Fibroblast of mammary gland (primary cell): Measurements from ENCODE around the gene CSNK2A1.
"Not testable (repeated sequence)": the region's sequence is repeated elsewhere in the genome, so short reads cannot be mapped to it uniquely, and the experiment has no call there.

Source experiments
- DNase-seq: peaks from one replicate; pipeline ENCODE4 v3.0.0-alpha.2; 2010; ENCODE audit warnings: low read depth
- H3K4me3 ChIP-seq: 2 replicates; pipeline ENCODE4 v1.5.1; 2011; ENCODE audit warnings: low read depth, mild to moderate bottlenecking, low read length, moderate library complexity; ENCODE audit not compliant: control insufficient read depth
- CTCF ChIP-seq: conservative IDR thresholded peaks from 2 replicates; pipeline ENCODE4 v1.5.1; 2011; ENCODE audit warnings: low read depth, low read length, inconsistent platforms; ENCODE audit not compliant: control insufficient read depth, insufficient read depth

The CSNK2A1 gene

GRCh38 chr20:461254-462198, 82.1 kb downstream of the CSNK2A1 start:
- TF ChIP-seq CTCF = no peak
- DNase-seq = peak; percentile 36

GRCh38 chr20:460707-461106, 82.9 kb downstream of the CSNK2A1 start:
- H3K4me3 ChIP-seq = peak overlapping the region; percentile 83
- no peak for TF ChIP-seq CTCF
- DNase-seq = peak; percentile 55

More at GRCh38 chr20:461254-462198, 82.1 kb downstream of the CSNK2A1 start:
- H3K4me3 ChIP-seq = peak overlapping the region; percentile 83

- no peak overlapping the region for H3K4me3 ChIP-seq
- no peak for TF ChIP-seq CTCF
- DNase-seq = no peak
Observed at GRCh38 chr20:460180-460579, 83.4 kb downstream of the CSNK2A1 start.

GRCh38 chr20:458776-459175, 84.8 kb downstream of the CSNK2A1 start:
- DNase-seq = no peak
- H3K4me3 ChIP-seq = no peak overlapping the region
- no peak for TF ChIP-seq CTCF

- DNase-seq = no peak
- H3K4me3 ChIP-seq = no peak overlapping the region
- no peak for TF ChIP-seq CTCF
Observed at GRCh38 chr20:454951-455350, 88.6 kb downstream of the CSNK2A1 start.

- not testable (repeated sequence) for H3K4me3 ChIP-seq, DNase-seq
Observed at GRCh38 chr20:452021-452420, 91.6 kb downstream of the CSNK2A1 start.

- no peak for TF ChIP-seq CTCF
- DNase-seq = no peak
- H3K4me3 ChIP-seq = no peak overlapping the region
Observed at GRCh38 chr20:445514-446336, 97.9 kb downstream of the CSNK2A1 start.
